ENCODE results near the gene SELENBP1. TPM values are rescaled to one million over a fixed set of nuclear protein-coding genes. Genes with fewer than 3 reads are reported as not detected.
A peak's percentile ranks its signal among the peaks of the same experiment; 100 is the strongest.

The SELENBP1 gene
- total and polyA plus RNA-seq, 9 of the 15 experiments (the other 6 are each of a cell fraction or from before 2014, with no cell fraction given) = 25.8 to 81.2 (median 47.1) TPM

DNA sequence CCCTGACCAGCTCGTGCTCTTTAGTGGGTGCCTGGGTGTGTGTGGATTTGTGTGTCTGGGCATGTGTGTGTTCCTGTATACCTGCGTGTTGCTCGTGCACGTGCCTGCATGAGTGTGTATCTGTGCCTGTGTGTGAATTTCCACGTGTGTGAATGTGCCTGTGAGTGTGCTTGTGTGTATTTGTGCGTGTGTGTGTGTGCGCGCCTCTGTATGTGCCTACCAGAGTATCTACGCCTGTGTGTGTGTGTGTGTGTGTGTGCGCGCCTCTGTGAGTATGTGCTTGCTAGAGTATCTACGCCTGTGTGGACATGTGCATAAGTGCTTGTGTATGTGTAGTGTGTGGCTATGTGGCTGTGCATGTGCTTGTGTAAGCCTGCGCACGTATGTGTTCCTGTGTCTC lies 691 bp upstream of the SELENBP1 start:
- peaks cover 32 to 48% of the 10 kb centered on the region in 2 experiments for H3K4me1 ChIP-seq (replicated peaks in 1 of 2; ENCODE audit: control insufficient read depth in 2 of 2, insufficient read depth in 2 of 2, low read length in 2 of 2)
- BruUV-seq (replicated peaks) = no TSS peak
- ATAC-seq (no peak), FAIRE-seq (peak; percentile 32), DNase-seq (ENCODE audit: extremely low read depth in 1 of 4, low spot score in 3 of 4) (no peak)
- no peaks in the 10 kb centered on the region for H4K20me1 ChIP-seq (replicated peaks; ENCODE audit: control insufficient read depth, insufficient read depth, low read length)
- H3K27me3 ChIP-seq (ENCODE audit: control insufficient read depth in 2 of 2, insufficient read depth in 2 of 2, low read length in 2 of 2) = no peaks in the 10 kb centered on the region
- H3K9ac ChIP-seq (ENCODE audit: insufficient read depth in 1 of 2, low read depth in 2 of 2, low read length in 2 of 2) = peak overlapping the region in 1 of 2 experiments; percentile 47; a peak in 1 of 4 replicates
- H2AFZ ChIP-seq (ENCODE audit: low read depth, low read length) = peak overlapping the region; percentile 16
- in situ Hi-C loops (cut with MboI) = no loop called here
- H3K4me2 ChIP-seq (ENCODE audit: insufficient read depth, low read length) = peak overlapping the region; percentile 92; the same call in 1 of the 2 replicates
- no peaks in the 10 kb centered on the region for H3K9me3 ChIP-seq (replicated peaks; ENCODE audit: control insufficient read depth, insufficient read depth, low read depth, low read length)
- no peak overlapping the region for H3K4me3 ChIP-seq
- CTCF ChIA-PET (ENCODE audit: low intra/inter-chr PET ratio) = no interaction called here
- 92% methylated on average over 11 of the region's 14 CpGs for WGBS (ENCODE audit: insufficient coverage, low coverage, missing lambda C conversion rate)
- H3K9me1 ChIP-seq (ENCODE audit: control insufficient read depth, insufficient read depth, low read length) = no peaks in the 10 kb centered on the region
- peaks cover 16% of the 10 kb centered on the region for H3K79me2 ChIP-seq (ENCODE audit: control insufficient read depth, insufficient read depth, low read length)
- TF ChIP-seq HLTF (IDR thresholded peaks at IDR 0.05) (0 out of 2 replicates have a peak, but pooled peaks have one; percentile 41), GTF2E2 (tag; IDR thresholded peaks at IDR 0.05) (no peak), HDAC1 (IDR thresholded peaks at IDR 0.05) (0 out of 4 replicates have a peak, but pooled peaks of 1 of the 2 experiments have one; percentile 23), ZNF121 (CRISPR knock-in tag; conservative IDR thresholded peaks at IDR 0.05) (no peak), SMARCA5 (IDR thresholded peaks at IDR 0.05) (0 out of 2 replicates have a peak, but pooled peaks have one; percentile 29), LARP7 (IDR thresholded peaks at IDR 0.05) (peak; percentile 52; the same call in 1 of the 2 replicates)
- TF ChIP-seq, protein P1, sequence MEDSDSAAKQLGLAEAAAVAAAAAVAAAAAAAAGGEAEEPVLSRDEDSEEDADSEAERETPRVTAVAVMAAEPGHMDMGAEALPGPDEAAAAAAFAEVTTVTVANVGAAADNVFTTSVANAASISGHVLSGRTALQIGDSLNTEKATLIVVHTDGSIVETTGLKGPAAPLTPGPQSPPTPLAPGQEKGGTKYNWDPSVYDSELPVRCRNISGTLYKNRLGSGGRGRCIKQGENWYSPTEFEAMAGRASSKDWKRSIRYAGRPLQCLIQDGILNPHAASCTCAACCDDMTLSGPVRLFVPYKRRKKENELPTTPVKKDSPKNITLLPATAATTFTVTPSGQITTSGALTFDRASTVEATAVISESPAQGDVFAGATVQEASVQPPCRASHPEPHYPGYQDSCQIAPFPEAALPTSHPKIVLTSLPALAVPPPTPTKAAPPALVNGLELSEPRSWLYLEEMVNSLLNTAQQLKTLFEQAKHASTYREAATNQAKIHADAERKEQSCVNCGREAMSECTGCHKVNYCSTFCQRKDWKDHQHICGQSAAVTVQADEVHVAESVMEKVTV (CRISPR knock-in tag; IDR thresholded peaks at IDR 0.05) = no peak
- TF ChIP-seq, protein P2, sequence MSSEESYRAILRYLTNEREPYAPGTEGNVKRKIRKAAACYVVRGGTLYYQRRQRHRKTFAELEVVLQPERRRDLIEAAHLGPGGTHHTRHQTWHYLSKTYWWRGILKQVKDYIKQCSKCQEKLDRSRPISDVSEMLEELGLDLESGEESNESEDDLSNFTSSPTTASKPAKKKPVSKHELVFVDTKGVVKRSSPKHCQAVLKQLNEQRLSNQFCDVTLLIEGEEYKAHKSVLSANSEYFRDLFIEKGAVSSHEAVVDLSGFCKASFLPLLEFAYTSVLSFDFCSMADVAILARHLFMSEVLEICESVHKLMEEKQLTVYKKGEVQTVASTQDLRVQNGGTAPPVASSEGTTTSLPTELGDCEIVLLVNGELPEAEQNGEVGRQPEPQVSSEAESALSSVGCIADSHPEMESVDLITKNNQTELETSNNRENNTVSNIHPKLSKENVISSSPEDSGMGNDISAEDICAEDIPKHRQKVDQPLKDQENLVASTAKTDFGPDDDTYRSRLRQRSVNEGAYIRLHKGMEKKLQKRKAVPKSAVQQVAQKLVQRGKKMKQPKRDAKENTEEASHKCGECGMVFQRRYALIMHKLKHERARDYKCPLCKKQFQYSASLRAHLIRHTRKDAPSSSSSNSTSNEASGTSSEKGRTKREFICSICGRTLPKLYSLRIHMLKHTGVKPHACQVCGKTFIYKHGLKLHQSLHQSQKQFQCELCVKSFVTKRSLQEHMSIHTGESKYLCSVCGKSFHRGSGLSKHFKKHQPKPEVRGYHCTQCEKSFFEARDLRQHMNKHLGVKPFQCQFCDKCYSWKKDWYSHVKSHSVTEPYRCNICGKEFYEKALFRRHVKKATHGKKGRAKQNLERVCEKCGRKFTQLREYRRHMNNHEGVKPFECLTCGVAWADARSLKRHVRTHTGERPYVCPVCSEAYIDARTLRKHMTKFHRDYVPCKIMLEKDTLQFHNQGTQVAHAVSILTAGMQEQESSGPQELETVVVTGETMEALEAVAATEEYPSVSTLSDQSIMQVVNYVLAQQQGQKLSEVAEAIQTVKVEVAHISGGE (CRISPR knock-in tag; IDR thresholded peaks at IDR 0.05) = 0 out of 6 replicates have a peak, but pooled peaks of 1 of the 3 experiments have one; percentile 21
- TF ChIP-seq, protein P3, sequence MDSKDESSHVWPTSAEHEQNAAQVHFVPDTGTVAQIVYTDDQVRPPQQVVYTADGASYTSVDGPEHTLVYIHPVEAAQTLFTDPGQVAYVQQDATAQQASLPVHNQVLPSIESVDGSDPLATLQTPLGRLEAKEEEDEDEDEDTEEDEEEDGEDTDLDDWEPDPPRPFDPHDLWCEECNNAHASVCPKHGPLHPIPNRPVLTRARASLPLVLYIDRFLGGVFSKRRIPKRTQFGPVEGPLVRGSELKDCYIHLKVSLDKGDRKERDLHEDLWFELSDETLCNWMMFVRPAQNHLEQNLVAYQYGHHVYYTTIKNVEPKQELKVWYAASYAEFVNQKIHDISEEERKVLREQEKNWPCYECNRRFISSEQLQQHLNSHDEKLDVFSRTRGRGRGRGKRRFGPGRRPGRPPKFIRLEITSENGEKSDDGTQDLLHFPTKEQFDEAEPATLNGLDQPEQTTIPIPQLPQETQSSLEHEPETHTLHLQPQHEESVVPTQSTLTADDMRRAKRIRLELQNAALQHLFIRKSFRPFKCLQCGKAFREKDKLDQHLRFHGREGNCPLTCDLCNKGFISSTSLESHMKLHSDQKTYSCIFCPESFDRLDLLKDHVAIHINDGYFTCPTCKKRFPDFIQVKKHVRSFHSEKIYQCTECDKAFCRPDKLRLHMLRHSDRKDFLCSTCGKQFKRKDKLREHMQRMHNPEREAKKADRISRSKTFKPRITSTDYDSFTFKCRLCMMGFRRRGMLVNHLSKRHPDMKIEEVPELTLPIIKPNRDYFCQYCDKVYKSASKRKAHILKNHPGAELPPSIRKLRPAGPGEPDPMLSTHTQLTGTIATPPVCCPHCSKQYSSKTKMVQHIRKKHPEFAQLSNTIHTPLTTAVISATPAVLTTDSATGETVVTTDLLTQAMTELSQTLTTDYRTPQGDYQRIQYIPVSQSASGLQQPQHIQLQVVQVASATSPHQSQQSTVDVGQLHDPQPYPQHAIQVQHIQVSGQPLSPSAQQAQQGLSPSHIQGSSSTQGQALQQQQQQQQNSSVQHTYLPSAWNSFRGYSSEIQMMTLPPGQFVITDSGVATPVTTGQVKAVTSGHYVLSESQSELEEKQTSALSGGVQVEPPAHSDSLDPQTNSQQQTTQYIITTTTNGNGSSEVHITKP (IDR thresholded peaks at IDR 0.05; ENCODE audit: partially characterized antibody) = no peak
- POLR2A ChIA-PET = interaction anchor here (0.7 to 1.5 kb wide), 3 partner anchors 16 to 119 kb away, joined by 3 to 4 read pairs (median 3); partner anchors contain the start of gene PSMD4
- intact Hi-C loops (cut with micrococcal nuclease) = no loop called here
- H3K27ac ChIP-seq (ENCODE audit: extremely low read depth, low read depth, low read length) = no peak overlapping the region
- H3K36me3 ChIP-seq (ENCODE audit: control insufficient read depth, insufficient read depth, low read length) = peaks cover 2% of the 10 kb centered on the region; the same call in 1 of the 3 replicates
